Measurements from ENCODE around the gene CORO2A.

- TF ChIP-seq EP300 (IDR thresholded peaks at IDR 0.05; ENCODE audit: borderline replicate concordance) (no peak), RAD21 (IDR thresholded peaks at IDR 0.05; ENCODE audit: low read depth) (no peak)
Observed at GRCh38 chr9:98095401-98095800, 97.0 kb downstream of the CORO2A start.

All from Ishikawa (cell line).